Keratinocyte (primary cell): ENCODE measurements around the gene SERPINB4. TPM values are rescaled to one million over a fixed set of nuclear protein-coding genes. Genes with fewer than 3 reads are reported as not detected.

Experiments
- DNase-seq: peaks from one replicate; pipeline ENCODE4 v3.0.0-alpha.2; 2011; ENCODE audit warnings: low read depth, missing footprints, low spot score
- FAIRE-seq: peaks from 2 replicates; lab custom pipeline; 2011; peaks lifted over from hg19 to GRCh38; lab: Jason Lieb, UNC
- H2AFZ ChIP-seq: 2 replicates; pipeline ENCODE4 v1.6.0; 2012; ENCODE audit warnings: low read length, control low read depth, inconsistent platforms; ENCODE audit not compliant: control insufficient read depth
- H3K27ac ChIP-seq: 2 replicates; pipeline ENCODE4 v1.5.1; 2011; ENCODE audit warnings: low read length; ENCODE audit not compliant: control insufficient read depth, insufficient read depth
- H3K27me3 ChIP-seq: 3 replicates; pipeline ENCODE4 v1.6.0; 2011; ENCODE audit warnings: low read length; ENCODE audit not compliant: control insufficient read depth, insufficient read depth; ENCODE audit errors: extremely low read depth
- H3K36me3 ChIP-seq, 2 experiments: 2 replicates in 1 of 2; 3 replicates in 1 of 2; pipeline ENCODE4 v1.5.1; 2011; ENCODE audit warnings: low read length in 2 of 2, mild to moderate bottlenecking in 1 of 2; ENCODE audit not compliant: control insufficient read depth in 2 of 2, insufficient read depth in 2 of 2; ENCODE audit errors: extremely low read depth in 1 of 2
- H3K4me1 ChIP-seq: 3 replicates; pipeline ENCODE4 v1.5.1; 2011; ENCODE audit warnings: low read length; ENCODE audit not compliant: control insufficient read depth, insufficient read depth; ENCODE audit errors: extremely low read depth
- H3K4me2 ChIP-seq: 3 replicates; pipeline ENCODE4 v1.6.0; 2011; ENCODE audit warnings: low read depth, low read length; ENCODE audit not compliant: control insufficient read depth, insufficient read depth; ENCODE audit errors: extremely low read depth
- H3K4me3 ChIP-seq, 3 experiments: fragments of 200-600 bp in 1 of 3; sonication (generic) in 1 of 3; 2 replicates in 2 of 3; 3 replicates in 1 of 3; pipeline ENCODE4 v1.5.1; 2011 to 2016; ENCODE audit warnings: low read length in 3 of 3, mild to moderate bottlenecking in 3 of 3, control low read depth in 2 of 3, inconsistent platforms in 1 of 3, low read depth in 1 of 3, mixed read lengths in 1 of 3, mixed run types in 1 of 3, moderate library complexity in 1 of 3; ENCODE audit not compliant: control insufficient read depth in 2 of 3, insufficient read depth in 2 of 3; ENCODE audit errors: extremely low read depth in 1 of 3
- H3K79me2 ChIP-seq: 2 replicates; pipeline ENCODE4 v1.6.0; 2012; ENCODE audit warnings: low read length; ENCODE audit not compliant: control insufficient read depth, insufficient read depth
- H3K9ac ChIP-seq: 3 replicates; pipeline ENCODE4 v1.6.0; 2011; ENCODE audit warnings: low read length; ENCODE audit not compliant: control insufficient read depth, insufficient read depth; ENCODE audit errors: extremely low read depth
- H3K9me1 ChIP-seq: 3 replicates; pipeline ENCODE4 v1.6.0; 2011; ENCODE audit warnings: low read length; ENCODE audit not compliant: control insufficient read depth, insufficient read depth; ENCODE audit errors: extremely low read depth
- H3K9me3 ChIP-seq: 2 replicates; pipeline ENCODE4 v1.5.1; 2012; ENCODE audit warnings: low read depth, low read length; ENCODE audit not compliant: control insufficient read depth
- H4K20me1 ChIP-seq: 3 replicates; pipeline ENCODE4 v1.6.0; 2011; ENCODE audit warnings: low read length; ENCODE audit not compliant: control insufficient read depth, insufficient read depth; ENCODE audit errors: extremely low read depth
- EZH2 ChIP-seq: IDR thresholded peaks from one replicate; pipeline ENCODE4 v1.6.1; 2012; ENCODE audit warnings: inconsistent platforms, mild to moderate bottlenecking, low read length, moderate library complexity
- dilution Hi-C: fragments of 300-500 bp; cut with MboI; formaldehyde crosslinking; loops from one replicate; pipeline ENCODE4 v1.7.0; 2020; ENCODE audit warnings: low sequenced_read_pairs; ENCODE audit not compliant: extremely low pct_ligation_motif_present
- polyA plus RNA-seq, 5 experiments: library from polyadenylated mRNA; depleted of rRNA in 3 of 5; stranded (reverse) in 3 of 5; stranded (forward) in 1 of 5; unstranded in 1 of 5; fragments of >200 nt; gene quantifications; 1 replicate in 1 of 5; 2 replicates in 3 of 5; 3 replicates in 1 of 5; pipeline versions ENCODE4 v1.2.1 to v1.2.3, GENCODE V29; 2011 to 2012; ENCODE audit warnings: missing spikeins in 2 of 5, low read depth in 1 of 5, low replicate concordance in 1 of 5
- TF ChIP-seq, protein P1 (sequence below), 3 experiments: IDR thresholded peaks in 1 of 3; conservative IDR thresholded peaks in 1 of 3; optimal IDR thresholded peaks in 1 of 3; 2 replicates in 2 of 3; 3 replicates in 1 of 3; pipeline versions ENCODE3 to v1.5.1; 2011; ENCODE audit warnings: low read length in 3 of 3, mild to moderate bottlenecking in 3 of 3, moderate library complexity in 2 of 3, control low read depth in 1 of 3, inconsistent platforms in 1 of 3; ENCODE audit not compliant: insufficient read depth in 2 of 3; ENCODE audit errors: extremely low read depth in 1 of 3

Gene SERPINB4
- polyA plus RNA-seq, 1 donor (not counting 4 experiments of a cell fraction or from before 2014, with no cell fraction given) = 2.4 TPM

GRCh38 chr18:63683152-63683551 is 39.1 kb upstream of the SERPINB4 start:
- Histone ChIP-seq H3K9ac (peak overlapping the region; percentile 53), H3K27ac (peak overlapping the region; percentile 81), H3K4me3 (no peak overlapping the region), H3K79me2 (no peaks in the 10 kb centered on the region), H3K4me1 (peaks cover 21% of the 10 kb centered on the region), H3K9me3 (no peaks in the 10 kb centered on the region), H3K27me3 (no peaks in the 10 kb centered on the region), H4K20me1 (no peaks in the 10 kb centered on the region), H3K9me1 (no peaks in the 10 kb centered on the region), H3K36me3 (no peaks in the 10 kb centered on the region), H3K4me2 (peak overlapping the region; percentile 68), H2AFZ (peak overlapping the region; percentile 85)
- FAIRE-seq (peak; percentile 95), DNase-seq (peak; percentile 75)
- dilution Hi-C loops = no loop called here
- no peak for TF ChIP-seq EZH2
- TF ChIP-seq, protein P1, sequence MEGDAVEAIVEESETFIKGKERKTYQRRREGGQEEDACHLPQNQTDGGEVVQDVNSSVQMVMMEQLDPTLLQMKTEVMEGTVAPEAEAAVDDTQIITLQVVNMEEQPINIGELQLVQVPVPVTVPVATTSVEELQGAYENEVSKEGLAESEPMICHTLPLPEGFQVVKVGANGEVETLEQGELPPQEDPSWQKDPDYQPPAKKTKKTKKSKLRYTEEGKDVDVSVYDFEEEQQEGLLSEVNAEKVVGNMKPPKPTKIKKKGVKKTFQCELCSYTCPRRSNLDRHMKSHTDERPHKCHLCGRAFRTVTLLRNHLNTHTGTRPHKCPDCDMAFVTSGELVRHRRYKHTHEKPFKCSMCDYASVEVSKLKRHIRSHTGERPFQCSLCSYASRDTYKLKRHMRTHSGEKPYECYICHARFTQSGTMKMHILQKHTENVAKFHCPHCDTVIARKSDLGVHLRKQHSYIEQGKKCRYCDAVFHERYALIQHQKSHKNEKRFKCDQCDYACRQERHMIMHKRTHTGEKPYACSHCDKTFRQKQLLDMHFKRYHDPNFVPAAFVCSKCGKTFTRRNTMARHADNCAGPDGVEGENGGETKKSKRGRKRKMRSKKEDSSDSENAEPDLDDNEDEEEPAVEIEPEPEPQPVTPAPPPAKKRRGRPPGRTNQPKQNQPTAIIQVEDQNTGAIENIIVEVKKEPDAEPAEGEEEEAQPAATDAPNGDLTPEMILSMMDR (optimal IDR thresholded peaks at IDR 0.05 in 1 of 3, IDR thresholded peaks at IDR 0.05 in 1 of 3, conservative IDR thresholded peaks at IDR 0.05 in 1 of 3; ENCODE audit: extremely low read depth in 1 of 3, insufficient read depth in 2 of 3, low read length in 3 of 3) = no peak

DNA sequence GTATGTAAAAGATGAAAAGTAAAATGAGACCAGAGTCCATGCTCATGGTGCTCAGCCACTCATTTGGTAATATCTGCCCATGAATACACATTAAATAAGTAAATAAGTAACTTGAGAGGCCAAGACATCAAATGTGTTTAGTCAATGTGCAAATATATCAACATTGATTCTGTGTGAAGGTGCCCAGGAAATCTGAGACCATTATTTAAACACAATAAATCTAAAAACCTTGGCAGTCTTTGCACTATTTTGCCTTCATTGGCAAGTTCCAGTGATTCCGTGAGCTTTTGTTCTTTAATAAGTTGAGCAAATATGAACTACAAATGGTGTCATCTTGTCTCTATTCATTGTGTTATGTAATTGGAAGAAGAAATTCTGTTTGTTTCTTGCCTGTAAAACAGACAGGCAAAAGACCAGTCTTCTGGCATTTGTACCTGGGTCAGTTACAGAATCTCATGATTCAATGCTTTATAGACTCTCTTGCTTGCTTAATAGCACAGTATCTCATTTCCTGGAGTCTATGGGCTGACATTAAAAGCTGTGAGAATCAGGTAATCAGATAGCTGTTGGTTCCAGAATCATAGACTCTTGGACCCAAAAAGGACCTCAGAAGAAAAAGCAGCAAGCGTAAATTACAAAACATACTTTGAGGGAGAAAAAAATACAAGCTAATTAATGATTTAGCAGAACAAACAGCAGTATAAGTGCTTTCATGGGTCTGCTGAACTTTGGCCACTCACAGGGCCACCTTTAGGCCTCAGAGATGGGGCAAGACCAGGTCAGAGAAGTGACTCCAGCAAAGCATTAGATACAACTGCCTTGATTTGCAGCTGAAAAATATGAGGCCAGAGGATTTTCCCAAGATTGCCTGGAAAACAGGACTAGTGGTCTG is 37.6 kb upstream of the SERPINB4 start:
- Histone ChIP-seq H3K9ac (no peak overlapping the region), H3K27me3 (no peaks in the 10 kb centered on the region), H4K20me1 (no peaks in the 10 kb centered on the region), H3K9me3 (no peaks in the 10 kb centered on the region), H2AFZ (no peak overlapping the region), H3K9me1 (no peaks in the 10 kb centered on the region), H3K36me3 (no peaks in the 10 kb centered on the region), H3K79me2 (no peaks in the 10 kb centered on the region), H3K4me2 (no peak overlapping the region), H3K4me3 (no peak overlapping the region), H3K27ac (no peak overlapping the region), H3K4me1 (peaks cover 21% of the 10 kb centered on the region)
- FAIRE-seq (peak; percentile 41), DNase-seq (no peak)
- no peak for TF ChIP-seq EZH2
- TF ChIP-seq, protein P1 (optimal IDR thresholded peaks at IDR 0.05 in 1 of 3, IDR thresholded peaks at IDR 0.05 in 1 of 3, conservative IDR thresholded peaks at IDR 0.05 in 1 of 3; ENCODE audit: extremely low read depth in 1 of 3, insufficient read depth in 2 of 3, low read length in 3 of 3) = no peak
- dilution Hi-C loops = no loop called here
